ENCODE data around the gene HSPBP1. TPM values are rescaled to one million over a fixed set of nuclear protein-coding genes. Genes with fewer than 3 reads are reported as not detected.

HSPBP1 gene
- total RNA-seq, 1 experiment from 2014 or later = 122 TPM

- Histone ChIP-seq H3K9me2 (replicated peaks; ENCODE audit: low read length) (no peaks in the 10 kb centered on the region), H3K27ac (ENCODE audit: low read length) (no peak overlapping the region), H3K4me3 (ENCODE audit: low read length) (no peak overlapping the region), H3K4me1 (ENCODE audit: insufficient read depth, low read length) (no peaks in the 10 kb centered on the region), H2AFZ (ENCODE audit: low read length) (no peak overlapping the region), H3K27me3 (ENCODE audit: low read length) (no peaks in the 10 kb centered on the region), H3K4me2 (ENCODE audit: low read length) (no peak overlapping the region), H3K79me2 (ENCODE audit: low read length) (no peaks in the 10 kb centered on the region), H3F3A (ENCODE audit: low read length, unreplicated experiment) (no peaks in the 10 kb centered on the region), H3K9me3 (ENCODE audit: low read length) (no peaks in the 10 kb centered on the region), H3K36me3 (ENCODE audit: low read depth, low read length) (peaks cover 70% of the 10 kb centered on the region), H3K9ac (ENCODE audit: low read length) (no peak overlapping the region), H4K20me1 (ENCODE audit: low read length) (0 out of 2 replicates have a peak, but pooled peaks cover 3% of the 10 kb centered on the region)
- ATAC-seq (no peak), DNase-seq (no peak)
- TF ChIP-seq EZH2 (IDR thresholded peaks at IDR 0.05; ENCODE audit: low read length, unreplicated experiment) (no peak), EZH2phosphoT487 (IDR thresholded peaks at IDR 0.05; ENCODE audit: borderline replicate concordance, low read length) (no peak)
- ChIA-PET CTCF (no interaction called here), POLR2A (ENCODE audit: unreplicated experiment) (no interaction called here)
- BruUV-seq (replicated peaks) = no TSS peak
- intact Hi-C loops (cut with micrococcal nuclease) = no loop called here
Observed at GRCh38 chr19:55238030-55238429, 41.9 kb downstream of the HSPBP1 start.

GRCh38 chr19:55232986-55233385 is 46.9 kb downstream of the HSPBP1 start:
- no TSS peak for BruUV-seq (replicated peaks)
- Histone ChIP-seq H3K4me2 (ENCODE audit: low read length) (no peak overlapping the region), H3K79me2 (ENCODE audit: low read length) (no peaks in the 10 kb centered on the region), H3K27ac (ENCODE audit: low read length) (no peak overlapping the region), H3K4me3 (ENCODE audit: low read length) (no peak overlapping the region), H3K9ac (ENCODE audit: low read length) (no peak overlapping the region), H3K36me3 (ENCODE audit: low read depth, low read length) (peaks cover 50% of the 10 kb centered on the region), H4K20me1 (ENCODE audit: low read length) (0 out of 2 replicates have a peak, but pooled peaks cover 8% of the 10 kb centered on the region), H3K4me1 (ENCODE audit: insufficient read depth, low read length) (no peaks in the 10 kb centered on the region), H3K9me2 (replicated peaks; ENCODE audit: low read length) (no peaks in the 10 kb centered on the region), H2AFZ (ENCODE audit: low read length) (no peak overlapping the region), H3K9me3 (ENCODE audit: low read length) (no peaks in the 10 kb centered on the region), H3K27me3 (ENCODE audit: low read length) (no peaks in the 10 kb centered on the region), H3F3A (ENCODE audit: low read length, unreplicated experiment) (no peaks in the 10 kb centered on the region)
- ChIA-PET CTCF (no interaction called here), POLR2A (ENCODE audit: unreplicated experiment) (no interaction called here)
- ATAC-seq (no peak), DNase-seq (no peak)
- intact Hi-C loops (cut with micrococcal nuclease) = no loop called here
- no peak for TF ChIP-seq EZH2phosphoT487 (IDR thresholded peaks at IDR 0.05; ENCODE audit: borderline replicate concordance, low read length)
- TF ChIP-seq EZH2 (IDR thresholded peaks at IDR 0.05; ENCODE audit: low read length, unreplicated experiment) = no peak
- no peak for TF ChIP-seq CTCF (conservative IDR thresholded peaks at IDR 0.05; ENCODE audit: low read depth, low read length)

- TF ChIP-seq EZH2phosphoT487 (IDR thresholded peaks at IDR 0.05; ENCODE audit: borderline replicate concordance, low read length) (no peak), EZH2 (IDR thresholded peaks at IDR 0.05; ENCODE audit: low read length, unreplicated experiment) (no peak), CTCF (conservative IDR thresholded peaks at IDR 0.05; ENCODE audit: low read depth, low read length) (no peak)
- ATAC-seq (no peak), DNase-seq (no peak)
- H3F3A ChIP-seq (ENCODE audit: low read length, unreplicated experiment) = no peaks in the 10 kb centered on the region
- H3K9me3 ChIP-seq (ENCODE audit: low read length) = no peaks in the 10 kb centered on the region
- H3K4me2 ChIP-seq (ENCODE audit: low read length) = no peak overlapping the region
- ChIA-PET POLR2A (ENCODE audit: unreplicated experiment) (no interaction called here), CTCF (no interaction called here)
- no peaks in the 10 kb centered on the region for H3K79me2 ChIP-seq (ENCODE audit: low read length)
- H3K4me3 ChIP-seq (ENCODE audit: low read length) = no peak overlapping the region
- H3K27me3 ChIP-seq (ENCODE audit: low read length) = no peaks in the 10 kb centered on the region
- intact Hi-C loops (cut with micrococcal nuclease) = no loop called here
- H3K27ac ChIP-seq (ENCODE audit: low read length) = no peak overlapping the region
- H3K9me2 ChIP-seq (replicated peaks; ENCODE audit: low read length) = no peaks in the 10 kb centered on the region
- H2AFZ ChIP-seq (ENCODE audit: low read length) = no peak overlapping the region
- peaks cover 51% of the 10 kb centered on the region for H3K36me3 ChIP-seq (ENCODE audit: low read depth, low read length)
- 0 out of 2 replicates have a peak, but pooled peaks cover 8% of the 10 kb centered on the region for H4K20me1 ChIP-seq (ENCODE audit: low read length)
- no peak overlapping the region for H3K9ac ChIP-seq (ENCODE audit: low read length)
- BruUV-seq (replicated peaks) = no TSS peak
- H3K4me1 ChIP-seq (ENCODE audit: insufficient read depth, low read length) = no peaks in the 10 kb centered on the region
Observed at GRCh38 chr19:55232286-55232602, 47.7 kb downstream of the HSPBP1 start.

Data from PC-3 (cell line).